Mucosa of descending colon (tissue), 3 donors: ENCODE data around the gene WDR5. TPM values are rescaled to one million over a fixed set of nuclear protein-coding genes. Genes with fewer than 3 reads are reported as not detected.

Source experiments
- ATAC-seq: fragments of 200-7000 bp; cut with Tn5 transposase; one replicate; pipeline ENCODE4 v1.9.1; 2020; ENCODE audit warnings: mild to moderate bottlenecking, moderate library complexity
- DNase-seq, 3 donors: peaks; one replicate each; pipeline ENCODE4 v3.0.0-alpha.2; 2020
- H3K36me3 ChIP-seq: fragments of 200-600 bp; one replicate; pipeline ENCODE4 v1.8.0; 2021; ENCODE audit warnings: low read depth, mild to moderate bottlenecking
- H3K4me1 ChIP-seq: fragments of 200-600 bp; one replicate; pipeline ENCODE4 v1.8.0; 2021; ENCODE audit warnings: low read depth, mild to moderate bottlenecking
- H3K4me3 ChIP-seq: fragments of 200-600 bp; one replicate; pipeline ENCODE4 v1.8.0; 2021; ENCODE audit warnings: mild to moderate bottlenecking
- H3K9me3 ChIP-seq: fragments of 200-600 bp; one replicate; pipeline ENCODE4 v1.8.0; 2021; ENCODE audit warnings: mild to moderate bottlenecking
- CTCF ChIP-seq: fragments of 200-600 bp; IDR thresholded peaks from one replicate; pipeline ENCODE4 v1.8.0; 2022; ENCODE audit warnings: antibody characterized with exemption, mild to moderate bottlenecking
- intact Hi-C, 2 donors: fragments of 100-400 bp; cut with DNase I in 1 of 2; cut with micrococcal nuclease in 1 of 2; formaldehyde crosslinking; loops; one replicate each; pipeline versions ENCODE4 v1.11.0 to v1.11.1; 2022; cut with DNase I, micrococcal nuclease
- total RNA-seq, 3 donors: library from RNA; stranded (reverse); fragmentation: NEBNext Ultra II Directional in 2 of 3; extraction: Animal tissue kit (Norgen Biotek cat#: 25700) in 2 of 3; gene quantifications; one replicate each; pipeline versions ENCODE4 v1.2.1 to v1.2.4, GENCODE V29; 2021 to 2023
- donor health status: DM: no; HTN: no; CAD: no; lungs with moderate emphysema.
- donor health status: DM: no; HTN: no; CAD: no.
- donor health status: DM: no; HTN: yes; CAD: no.

The WDR5 gene
- total RNA-seq, 3 donors from 2014 or later, result 19.9 to 27.1 (median 24.6) TPM

DNA sequence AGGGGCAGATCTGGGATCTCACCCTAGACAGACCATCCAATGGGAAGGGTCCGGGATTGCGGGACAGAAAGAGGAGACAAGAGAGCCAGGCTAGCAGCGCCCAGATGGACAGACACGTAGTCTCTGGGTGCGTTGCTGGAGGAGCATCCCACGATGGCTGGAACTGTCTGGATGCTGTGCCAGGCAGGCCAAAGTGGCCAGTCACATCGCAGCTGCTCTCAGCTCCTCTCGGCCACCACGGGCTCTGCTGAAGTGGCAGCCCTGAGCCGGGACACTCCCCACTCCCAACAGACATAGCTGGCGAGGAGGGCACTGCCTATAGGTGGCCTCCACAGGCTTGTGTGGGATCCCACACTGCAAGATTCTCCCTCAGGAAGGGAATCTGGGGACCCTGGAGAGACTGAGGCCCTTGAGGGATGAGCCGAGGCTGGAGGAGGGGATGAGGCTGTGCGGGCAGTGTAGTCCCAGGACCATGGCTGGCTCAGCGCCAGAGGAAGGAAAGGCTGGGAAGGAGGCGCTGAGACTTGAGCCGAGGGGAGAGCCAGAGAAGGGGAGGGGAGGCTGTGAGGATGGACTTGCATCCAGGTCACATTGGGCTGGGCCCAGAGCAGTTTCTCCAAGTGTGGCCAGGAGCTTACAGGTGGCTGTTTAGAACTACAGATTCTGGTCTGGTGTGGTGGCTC lies 10.3 kb upstream of the WDR5 start:
- no peaks in the 10 kb centered on the region for H3K36me3 ChIP-seq
- peak; percentile 10 for ATAC-seq
- no peaks in the 10 kb centered on the region for H3K9me3 ChIP-seq
- no peak for TF ChIP-seq CTCF
- DNase-seq, result peak in 1 of 3 donors; percentile 26
- no peak overlapping the region for H3K4me3 ChIP-seq
- intact Hi-C loops, result no loop called here
- no peaks in the 10 kb centered on the region for H3K4me1 ChIP-seq

GRCh38 chr9:134126373-134126772 lies 9.5 kb upstream of the WDR5 start:
- H3K36me3 ChIP-seq, result no peaks in the 10 kb centered on the region
- no peak for ATAC-seq
- intact Hi-C loops, result no loop called here
- no peak overlapping the region for H3K4me3 ChIP-seq
- no peaks in the 10 kb centered on the region for H3K4me1 ChIP-seq
- no peaks in the 10 kb centered on the region for H3K9me3 ChIP-seq
- peak in 1 of 3 donors; percentile 35 for DNase-seq
- no peak for TF ChIP-seq CTCF

GRCh38 chr9:134127065-134127580 lies 8.8 kb upstream of the WDR5 start:
- peak in 1 of 3 donors; percentile 35 for DNase-seq
- no peak for ATAC-seq
- Histone ChIP-seq H3K36me3 (no peaks in the 10 kb centered on the region), H3K9me3 (no peaks in the 10 kb centered on the region), H3K4me3 (no peak overlapping the region), H3K4me1 (no peaks in the 10 kb centered on the region)
- no peak for TF ChIP-seq CTCF
- intact Hi-C loops, result no loop called here

DNA sequence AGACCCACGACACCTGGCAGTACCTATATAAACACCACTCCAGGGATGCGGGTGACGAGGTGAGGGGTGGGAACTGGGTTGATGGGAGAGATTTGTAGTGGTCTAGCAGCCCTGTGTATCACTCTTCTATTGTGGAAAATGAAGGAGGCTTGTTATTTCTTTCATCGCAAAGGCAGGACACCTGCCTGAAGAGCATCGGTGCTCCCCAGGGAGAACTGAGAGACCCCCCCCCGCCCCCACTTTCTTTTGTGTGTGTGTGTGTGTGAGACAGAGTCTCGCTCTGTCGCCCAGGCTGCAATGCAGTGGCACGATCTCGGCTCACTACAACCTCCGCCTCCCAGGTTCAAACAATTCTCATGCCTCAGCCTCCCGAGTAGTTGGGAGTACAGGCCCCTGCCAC lies 8.3 kb upstream of the WDR5 start:
- no peak overlapping the region for H3K4me3 ChIP-seq
- ATAC-seq (no peak), DNase-seq (peak in 1 of 3 donors; percentile 16)
- H3K9me3 ChIP-seq, result no peaks in the 10 kb centered on the region
- no peak for TF ChIP-seq CTCF
- H3K4me1 ChIP-seq, result no peaks in the 10 kb centered on the region
- H3K36me3 ChIP-seq, result no peaks in the 10 kb centered on the region
- intact Hi-C loops, result no loop called here

- DNase-seq (peak in 2 of 3 donors; percentile 3 to 40), ATAC-seq (no peak)
- H3K4me1 ChIP-seq, result no peaks in the 10 kb centered on the region
- intact Hi-C loops, result no loop called here
- H3K9me3 ChIP-seq, result no peaks in the 10 kb centered on the region
- H3K4me3 ChIP-seq, result no peak overlapping the region
- H3K36me3 ChIP-seq, result no peaks in the 10 kb centered on the region
- no peak for TF ChIP-seq CTCF
Observed at GRCh38 chr9:134128727-134129679, 6.9 kb upstream of the WDR5 start.
